HepG2 (cell line): ENCODE data around the gene RPL5. TPM values are rescaled to one million over a fixed set of nuclear protein-coding genes. Genes with fewer than 3 reads are reported as not detected.

Experiments used
- BCL3 ChIP-seq: sonication (generic); formaldehyde crosslinking; IDR thresholded peaks from 2 replicates; pipeline ENCODE4 v1.5.1; 2020; ENCODE audit warnings: mild to moderate bottlenecking, missing genetic modification reagents, moderate library complexity
- DZIP1 ChIP-seq: sonication (generic); formaldehyde crosslinking; IDR thresholded peaks from 2 replicates; pipeline ENCODE4 v1.5.0; 2020; ENCODE audit warnings: mild to moderate bottlenecking, missing genetic modification reagents
- EEA1 ChIP-seq: sonication (generic); formaldehyde crosslinking; IDR thresholded peaks from 2 replicates; pipeline ENCODE4 v1.5.1; 2020; ENCODE audit warnings: mild to moderate bottlenecking, missing genetic modification reagents, borderline replicate concordance
- HDAC1 ChIP-seq: sonication (generic); formaldehyde crosslinking; IDR thresholded peaks from 2 replicates; pipeline ENCODE4 v1.5.1; 2020; ENCODE audit warnings: mild to moderate bottlenecking, missing genetic modification reagents
- HHEX ChIP-seq: IDR thresholded peaks from 2 replicates; pipeline ENCODE4 v1.6.1; 2016; ENCODE audit warnings: control low read depth
- HOMEZ ChIP-seq: IDR thresholded peaks from 2 replicates; pipeline ENCODE4 v1.6.1; 2016; ENCODE audit warnings: low read depth
- IRF2 ChIP-seq: IDR thresholded peaks from 2 replicates; pipeline ENCODE4 v1.6.1; 2018; ENCODE audit warnings: missing genetic modification reagents, missing compliant biosample characterization
- JUN ChIP-seq: sonication (generic); formaldehyde crosslinking; IDR thresholded peaks from 2 replicates; pipeline ENCODE4 v1.4.0; 2020; ENCODE audit warnings: mild to moderate bottlenecking, missing genetic modification reagents
- NFIB ChIP-seq: sonication (generic); formaldehyde crosslinking; IDR thresholded peaks from 2 replicates; pipeline ENCODE4 v1.9.0; 2021; ENCODE audit warnings: missing genetic modification reagents, mild to moderate bottlenecking, borderline replicate concordance
- PRDM10 ChIP-seq: sonication (generic); formaldehyde crosslinking; IDR thresholded peaks from 2 replicates; pipeline ENCODE4 v1.4.0; 2020; ENCODE audit warnings: low read depth, missing genetic modification reagents
- RFX3 ChIP-seq: IDR thresholded peaks from 2 replicates; pipeline ENCODE4 v1.6.1; 2016; ENCODE audit warnings: missing biosample characterization, missing genetic modification reagents
- SNRNP70 ChIP-seq: fragments of 200-400 bp; formaldehyde crosslinking; IDR thresholded peaks from 2 replicates; pipeline ENCODE4 v1.6.1; 2017; ENCODE audit warnings: mild to moderate bottlenecking, low read depth, low read length, moderate library complexity
- SRSF9 ChIP-seq: fragments of 200-400 bp; formaldehyde crosslinking; IDR thresholded peaks from 2 replicates; pipeline ENCODE4 v1.6.1; 2018; ENCODE audit warnings: borderline replicate concordance, mild to moderate bottlenecking, low read depth, low read length; ENCODE audit not compliant: insufficient read depth, poor library complexity, severe bottlenecking
- TEF ChIP-seq: sonication (generic); formaldehyde crosslinking; IDR thresholded peaks from 2 replicates; pipeline ENCODE4 v1.5.0; 2020; ENCODE audit warnings: missing genetic modification reagents
- TOPORS ChIP-seq: sonication (generic); formaldehyde crosslinking; IDR thresholded peaks from 2 replicates; pipeline ENCODE4 v1.8.0; 2023; ENCODE audit warnings: mild to moderate bottlenecking, missing genetic modification reagents
- ZNF597 ChIP-seq: sonication (generic); formaldehyde crosslinking; IDR thresholded peaks from 2 replicates; pipeline ENCODE4 v1.5.0; 2020; ENCODE audit warnings: missing genetic modification reagents
- ZNF883 ChIP-seq: sonication (generic); formaldehyde crosslinking; IDR thresholded peaks from 2 replicates; pipeline ENCODE4 v1.5.1; 2020; ENCODE audit warnings: mild to moderate bottlenecking, missing genetic modification reagents; ENCODE audit errors: not compliant biosample characterization
- polyA plus RNA-seq, 8 experiments: library from polyadenylated mRNA; depleted of rRNA in 3 of 8; stranded (reverse) in 7 of 8; unstranded in 1 of 8; fragments of >200 nt; fragmentation: Illumina TruSeq in 4 of 8; extraction: Trizol in 4 of 8; gene quantifications; 2 replicates each; pipeline versions ENCODE4 v1.2.1 to v1.2.3, GENCODE V29; 2011 to 2016; ENCODE audit warnings: low read depth in 4 of 8, missing spikeins in 1 of 8, mixed read lengths in 1 of 8; ENCODE audit not compliant: insufficient read depth in 1 of 8
- total RNA-seq, 5 experiments: library from RNA; depleted of rRNA; stranded (reverse); fragments of >200 nt; fragmentation: Illumina TruSeq; extraction: Trizol; gene quantifications; 2 replicates each; pipeline ENCODE4 v1.2.3, GENCODE V29; 2016; ENCODE audit warnings: low read depth in 1 of 5

RPL5 gene
- total and polyA plus RNA-seq, 2 of the 13 experiments (the other 11 are each of a cell fraction or from before 2014, with no cell fraction given) = 2,304 to 2,520 TPM

GRCh38 chr1:92831762-92832536 is at the start of gene RPL5 (continued):
- TF ChIP-seq TEF (CRISPR knock-in tag) (peak; percentile 58; the same call in 1 of the 2 replicates), EEA1 (CRISPR knock-in tag) (no peak), DZIP1 (CRISPR knock-in tag) (no peak), ZNF597 (CRISPR knock-in tag) (0 out of 2 replicates have a peak, but pooled peaks have one; percentile 65), HHEX (CRISPR knock-in tag) (0 out of 2 replicates have a peak, but pooled peaks have one; percentile 21), JUN (peak; percentile 59; the same call in 1 of the 2 replicates), HDAC1 (CRISPR knock-in tag) (peak; percentile 94), BCL3 (CRISPR knock-in tag) (peak; percentile 96), IRF2 (CRISPR knock-in tag) (peak; percentile 89), PRDM10 (CRISPR knock-in tag) (peak; percentile 73; the same call in 1 of the 2 replicates), RFX3 (peak; percentile 25; the same call in 1 of the 2 replicates), NFIB (CRISPR knock-in tag) (no peak), TOPORS (CRISPR knock-in tag) (peak; percentile 89), SRSF9 (no peak), HOMEZ (peak; percentile 95), ZNF883 (CRISPR knock-in tag) (peak; percentile 98), SNRNP70 (no peak)
